NCI-H524 (cell line): Measurements from ENCODE around the gene COX19.
"Not testable (repeated sequence)": the region's sequence is repeated elsewhere in the genome, so short reads cannot be mapped to it uniquely, and the experiment has no call there.

ENCODE experiments used
- DNase-seq, 2 experiments: peaks; one replicate each; lab custom pipeline; 2025; lab: John Stamatoyannopoulos, UW

Gene COX19

DNA sequence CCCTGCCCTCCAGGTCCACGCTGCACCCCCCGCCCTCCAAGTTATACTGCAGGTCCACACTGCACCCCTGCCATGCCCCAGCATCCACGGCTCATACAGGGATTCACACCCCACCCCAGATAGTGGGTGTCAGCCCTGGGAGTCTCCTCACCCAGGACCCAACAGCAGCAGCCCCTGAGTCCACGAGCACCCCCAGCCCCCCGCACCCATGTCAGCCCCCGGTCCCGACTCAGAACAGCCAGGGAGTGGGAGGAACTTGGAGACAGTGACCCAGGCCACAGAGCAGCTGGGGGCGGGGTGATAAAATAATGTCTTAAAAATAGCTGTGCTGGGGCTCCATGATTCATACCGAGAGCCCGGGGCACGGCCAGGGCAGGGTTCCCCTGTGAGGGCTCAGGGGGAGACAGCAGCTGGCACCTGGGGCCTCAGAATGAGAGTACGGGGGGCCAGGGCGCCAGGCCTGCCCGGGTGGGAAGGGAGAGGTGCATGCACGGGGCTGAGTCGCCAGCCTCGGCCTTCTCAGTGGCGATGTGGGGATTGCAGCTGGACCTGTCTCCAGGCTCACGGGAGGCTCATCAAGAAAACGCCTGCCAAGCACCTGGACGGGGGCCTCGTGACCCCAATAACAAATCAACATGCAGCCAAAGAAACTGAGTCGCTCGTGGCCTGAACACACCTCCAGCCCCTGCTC, 50.7 kb downstream of the COX19 start:
- no peak for DNase-seq

- DNase-seq: not testable (repeated sequence)
Observed at GRCh38 chr7:924042-924441, 51.3 kb downstream of the COX19 start.

GRCh38 chr7:923108-924041, 52.0 kb downstream of the COX19 start:
- no peak for DNase-seq

DNA sequence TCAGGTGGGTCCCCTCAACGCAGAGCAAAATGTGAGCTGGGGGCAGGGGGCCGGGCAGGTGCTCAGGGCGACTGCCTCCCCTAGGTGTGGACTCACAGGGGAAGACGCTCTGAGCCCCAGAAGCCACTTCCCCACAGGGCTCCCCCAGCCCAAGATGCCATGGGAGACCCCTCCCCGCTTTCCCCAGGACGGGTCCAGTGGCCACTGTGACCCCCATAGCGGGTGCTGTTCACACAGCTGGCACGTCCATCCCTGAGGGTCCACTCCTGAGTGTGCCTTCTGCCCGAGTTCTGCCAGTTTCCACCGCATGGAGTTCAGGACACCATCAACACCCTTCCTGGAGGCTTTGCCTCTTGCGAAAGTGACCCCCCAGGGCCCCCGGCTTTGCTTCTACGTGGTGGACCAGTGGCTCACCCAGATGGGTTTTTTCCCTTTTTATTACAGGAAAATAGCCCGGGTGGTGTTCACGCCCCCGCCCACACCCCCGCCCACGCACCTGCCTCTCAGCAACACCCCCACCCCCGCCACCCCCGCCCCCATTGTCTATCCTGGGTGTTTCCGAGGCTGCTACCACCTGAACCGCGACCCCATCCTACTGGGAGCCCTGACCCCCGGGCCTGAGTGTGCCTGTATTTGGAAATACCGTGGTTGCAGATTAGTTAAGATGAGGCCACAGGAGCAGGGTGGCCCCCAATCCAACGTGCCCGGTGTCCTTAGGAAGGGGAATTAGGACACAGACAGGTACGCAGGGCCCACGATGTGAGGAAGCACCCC, 52.8 kb downstream of the COX19 start:
- no peak for DNase-seq

- DNase-seq: no peak
Observed at GRCh38 chr7:921581-922333, 53.6 kb downstream of the COX19 start.

DNA sequence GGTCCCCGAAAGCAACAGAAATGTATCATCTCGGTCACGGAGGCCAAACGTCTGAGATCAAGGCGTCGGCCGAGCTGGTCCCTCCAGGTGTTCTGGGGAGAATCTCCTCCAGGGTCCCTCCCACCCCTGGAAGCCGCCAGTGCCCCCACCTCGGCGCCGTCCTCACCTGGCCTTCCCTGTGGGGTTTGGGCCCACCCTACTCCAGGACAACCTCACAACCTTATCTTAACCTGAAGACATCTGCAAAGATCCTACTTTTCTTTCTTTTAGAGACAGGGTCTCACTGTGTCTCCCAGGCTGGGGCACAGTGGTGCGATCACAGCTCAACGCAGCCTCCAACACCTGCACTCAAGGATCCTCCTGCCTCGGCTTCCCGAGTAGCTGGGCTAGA, 54.3 kb downstream of the COX19 start:
- no peak for DNase-seq

GRCh38 chr7:920351-921070, 54.8 kb downstream of the COX19 start:
- no peak for DNase-seq

- DNase-seq: no peak
Observed at GRCh38 chr7:919924-920341, 55.4 kb downstream of the COX19 start.

DNA sequence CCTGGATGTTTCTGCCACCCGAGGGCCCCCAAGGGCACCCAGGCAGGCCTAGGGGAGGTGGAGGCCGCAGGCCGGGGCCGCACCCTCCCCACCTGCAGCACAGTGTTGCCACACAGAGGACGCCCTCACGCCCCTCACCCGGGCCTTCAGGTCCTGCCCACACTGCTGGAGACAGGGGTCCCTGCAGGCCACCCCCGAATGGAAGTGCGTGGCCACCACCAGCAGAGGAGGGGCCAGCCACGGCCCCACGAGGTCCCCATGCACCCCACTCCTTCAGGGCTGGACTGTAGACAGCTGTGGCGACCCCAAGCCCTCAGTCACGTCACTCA, 56.3 kb downstream of the COX19 start:
- DNase-seq: no peak

GRCh38 chr7:918441-919113, 56.8 kb downstream of the COX19 start:
- no peak for DNase-seq

- DNase-seq: no peak
Observed at GRCh38 chr7:918118-918425, 57.3 kb downstream of the COX19 start.

DNA sequence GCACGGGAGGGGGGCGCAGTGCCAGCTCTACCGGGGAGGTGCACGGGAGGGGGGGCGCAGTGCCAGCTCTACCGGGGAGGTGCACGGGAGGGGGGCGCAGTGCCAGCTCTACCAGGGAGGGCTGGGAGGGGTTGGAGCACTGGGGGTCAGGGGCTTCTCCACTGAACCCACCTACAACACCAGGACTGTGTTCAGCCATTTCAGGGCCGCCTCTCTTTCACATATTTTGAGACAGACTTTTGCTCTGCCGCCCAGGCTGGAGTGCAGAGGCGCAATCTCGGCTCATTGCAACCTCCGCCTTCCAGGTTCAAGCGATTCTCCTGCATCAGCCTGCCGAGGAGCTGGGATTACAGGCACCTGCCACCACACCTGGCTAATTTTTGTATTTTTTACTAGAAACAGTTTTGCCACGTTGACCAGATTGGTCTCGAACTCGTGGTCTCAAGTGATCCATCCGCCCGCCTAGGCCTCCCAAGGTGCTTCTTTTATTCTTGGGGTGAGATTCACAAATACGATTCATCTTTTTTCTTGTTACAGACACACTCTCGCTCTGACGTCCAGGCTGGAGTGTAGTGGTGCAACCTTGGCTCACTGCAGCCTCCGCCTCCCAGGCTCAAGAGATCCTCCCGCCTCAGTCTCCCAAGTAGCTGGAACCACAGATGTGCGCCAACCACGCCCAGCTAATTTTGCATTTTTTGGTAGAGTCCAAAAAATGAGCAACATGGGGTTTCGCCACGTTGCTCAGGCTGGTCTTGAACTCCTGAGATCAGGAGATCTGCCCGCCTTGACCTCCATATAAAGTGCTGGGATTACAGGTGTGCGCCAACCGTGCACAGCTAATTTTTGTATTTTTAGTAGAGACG, 57.9 kb downstream of the COX19 start:
- no peak for DNase-seq

DNA sequence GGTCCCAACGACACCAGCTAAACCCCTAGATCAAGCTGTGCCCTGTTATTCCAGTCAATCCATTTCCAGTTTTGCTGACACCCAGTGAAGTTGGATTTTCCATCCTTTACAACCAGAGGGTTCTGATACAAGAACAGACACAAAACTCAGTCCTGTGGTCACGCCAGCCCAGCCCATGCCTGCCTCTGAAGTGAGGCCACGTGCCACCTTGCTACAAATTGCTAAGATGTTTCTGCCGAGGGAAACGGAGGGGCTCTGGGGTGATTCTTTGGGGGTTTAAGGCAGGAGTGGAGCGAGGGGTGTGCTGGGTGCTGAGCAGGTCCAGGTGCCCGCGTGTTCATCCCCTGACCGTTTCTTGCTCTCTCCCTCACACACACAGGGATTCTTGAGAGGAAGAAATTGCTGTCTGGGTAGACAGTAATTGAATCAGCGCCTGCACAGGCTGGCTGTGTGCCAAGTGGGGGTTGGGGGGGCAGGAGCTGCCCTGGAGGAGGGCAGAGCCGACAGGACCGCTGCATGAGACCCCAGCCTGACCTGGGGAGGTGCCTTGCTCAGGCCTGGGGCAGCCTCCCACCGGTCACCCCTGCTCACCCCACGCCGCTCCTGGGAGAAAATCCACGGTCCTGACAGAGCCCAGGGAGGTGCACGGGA, 58.9 kb downstream of the COX19 start:
- peak in 1 of 2 experiments; percentile 47 for DNase-seq
